VCaP (cell line): ENCODE data around the gene CAMK2B.

Source experiments
- H3K27ac ChIP-seq: fragments of 450-650 bp; 2 replicates; pipeline ENCODE4 v1.5.1; 2017
- TF ChIP-seq, protein P1 (sequence below): fragments of 450-650 bp; conservative IDR thresholded peaks from 2 replicates; pipeline ENCODE4 v1.5.1; 2017; ENCODE audit warnings: mild to moderate bottlenecking, moderate library complexity

CAMK2B gene

DNA sequence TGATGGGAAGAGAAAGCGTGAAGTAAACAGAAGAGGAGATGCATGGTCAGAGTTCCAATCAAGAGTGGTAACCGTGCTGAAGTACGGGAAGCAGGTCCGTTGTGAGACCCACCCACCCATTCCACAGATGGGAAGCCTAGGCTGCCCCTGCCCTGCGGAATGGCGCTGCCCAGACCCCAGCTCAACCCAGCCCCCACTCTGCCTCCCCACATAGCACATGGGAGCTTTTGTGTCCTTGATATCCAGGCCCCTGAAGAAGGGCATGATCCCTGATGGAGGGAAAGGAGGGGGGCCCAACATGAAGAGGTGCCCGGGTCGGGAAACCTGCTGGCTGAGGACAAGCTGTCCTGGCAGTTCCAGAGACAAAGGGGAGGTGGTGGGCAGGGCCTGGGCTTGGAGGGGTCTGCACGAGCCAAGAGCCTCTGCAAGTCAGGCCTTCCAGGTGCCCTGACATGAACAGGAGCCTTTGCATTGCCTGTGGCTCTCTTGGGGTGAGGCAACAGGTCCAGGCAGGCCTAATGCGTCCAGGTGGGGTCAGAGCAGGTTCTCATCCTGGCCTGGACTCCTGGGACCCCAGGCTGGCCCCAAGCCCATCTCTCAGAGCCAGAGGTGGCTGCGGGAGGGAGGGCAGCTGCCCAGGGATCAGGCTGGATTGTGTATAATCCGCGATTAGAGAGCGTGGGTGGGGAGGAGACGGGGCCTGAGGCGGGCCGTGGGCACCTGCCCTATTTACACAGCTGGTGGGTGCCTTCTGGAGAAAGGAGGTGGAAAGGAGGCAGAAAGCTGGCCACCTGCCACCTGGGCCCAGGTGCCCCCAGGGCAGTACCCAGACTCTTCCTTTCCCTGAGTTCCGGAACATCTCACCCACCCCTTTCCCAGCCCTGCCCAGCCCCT, 101.1 kb downstream of the CAMK2B start:
- no peak overlapping the region for H3K27ac ChIP-seq
- TF ChIP-seq, protein P1, sequence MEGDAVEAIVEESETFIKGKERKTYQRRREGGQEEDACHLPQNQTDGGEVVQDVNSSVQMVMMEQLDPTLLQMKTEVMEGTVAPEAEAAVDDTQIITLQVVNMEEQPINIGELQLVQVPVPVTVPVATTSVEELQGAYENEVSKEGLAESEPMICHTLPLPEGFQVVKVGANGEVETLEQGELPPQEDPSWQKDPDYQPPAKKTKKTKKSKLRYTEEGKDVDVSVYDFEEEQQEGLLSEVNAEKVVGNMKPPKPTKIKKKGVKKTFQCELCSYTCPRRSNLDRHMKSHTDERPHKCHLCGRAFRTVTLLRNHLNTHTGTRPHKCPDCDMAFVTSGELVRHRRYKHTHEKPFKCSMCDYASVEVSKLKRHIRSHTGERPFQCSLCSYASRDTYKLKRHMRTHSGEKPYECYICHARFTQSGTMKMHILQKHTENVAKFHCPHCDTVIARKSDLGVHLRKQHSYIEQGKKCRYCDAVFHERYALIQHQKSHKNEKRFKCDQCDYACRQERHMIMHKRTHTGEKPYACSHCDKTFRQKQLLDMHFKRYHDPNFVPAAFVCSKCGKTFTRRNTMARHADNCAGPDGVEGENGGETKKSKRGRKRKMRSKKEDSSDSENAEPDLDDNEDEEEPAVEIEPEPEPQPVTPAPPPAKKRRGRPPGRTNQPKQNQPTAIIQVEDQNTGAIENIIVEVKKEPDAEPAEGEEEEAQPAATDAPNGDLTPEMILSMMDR = no peak

DNA sequence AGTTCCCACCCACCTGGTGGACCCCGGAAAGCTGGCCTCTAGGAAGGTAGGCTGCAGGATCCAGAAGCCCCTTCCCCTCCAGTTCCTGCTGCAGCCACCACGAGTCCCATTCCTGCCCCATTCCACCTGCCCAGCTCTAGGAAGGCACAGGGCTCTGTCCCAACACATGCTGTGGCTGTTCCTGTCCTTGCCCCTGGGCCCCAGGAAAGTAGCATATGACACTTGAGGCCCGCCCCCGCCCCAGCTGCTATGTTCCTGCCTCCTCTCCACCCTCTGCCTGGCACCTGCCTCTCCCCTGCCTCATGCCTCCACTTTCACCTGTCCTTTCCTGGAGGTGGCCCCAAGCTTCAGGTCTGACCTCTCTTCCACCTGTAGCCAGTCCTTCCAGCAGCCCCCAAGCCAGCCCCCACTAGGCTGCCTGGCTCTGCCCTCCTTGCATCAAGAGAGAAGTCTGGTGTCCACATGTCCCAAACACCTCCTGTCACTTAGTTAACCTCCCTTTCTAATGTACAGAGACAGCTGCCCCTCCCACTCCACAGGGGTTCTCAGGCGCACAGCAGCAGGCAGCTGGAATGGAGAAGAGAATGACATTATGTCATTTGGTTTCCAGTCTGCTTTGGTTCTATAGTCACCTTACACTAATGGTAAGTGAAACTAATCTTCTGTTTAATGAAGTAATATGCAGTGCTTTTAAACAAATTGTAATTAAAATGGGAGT, 101.9 kb downstream of the CAMK2B start:
- no peak overlapping the region for H3K27ac ChIP-seq
- TF ChIP-seq, protein P1 = no peak

DNA sequence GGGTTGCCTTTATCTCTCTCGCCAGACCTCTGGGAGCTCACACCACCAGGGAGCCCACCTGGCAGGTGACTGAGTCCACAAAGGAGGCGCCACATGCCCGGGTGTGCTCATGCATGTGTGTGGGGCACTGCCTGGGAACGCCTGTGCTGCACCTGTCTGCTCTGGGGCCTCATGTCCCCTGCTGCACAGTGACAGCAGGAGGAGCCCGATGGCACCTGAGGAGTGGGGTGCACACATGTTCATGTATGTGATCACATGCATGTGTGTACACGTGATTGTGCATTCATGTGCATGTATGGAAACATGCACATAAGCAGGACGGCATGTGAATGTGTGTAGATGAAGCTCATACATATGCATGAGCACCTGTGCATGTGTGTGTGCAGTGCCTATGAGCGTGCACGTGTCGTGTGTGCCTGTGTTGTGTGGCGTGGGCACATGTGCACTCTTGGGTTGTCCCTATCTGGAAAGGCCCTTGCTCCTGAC, 102.6 kb downstream of the CAMK2B start:
- H3K27ac ChIP-seq = no peak overlapping the region
- TF ChIP-seq, protein P1 = no peak

DNA sequence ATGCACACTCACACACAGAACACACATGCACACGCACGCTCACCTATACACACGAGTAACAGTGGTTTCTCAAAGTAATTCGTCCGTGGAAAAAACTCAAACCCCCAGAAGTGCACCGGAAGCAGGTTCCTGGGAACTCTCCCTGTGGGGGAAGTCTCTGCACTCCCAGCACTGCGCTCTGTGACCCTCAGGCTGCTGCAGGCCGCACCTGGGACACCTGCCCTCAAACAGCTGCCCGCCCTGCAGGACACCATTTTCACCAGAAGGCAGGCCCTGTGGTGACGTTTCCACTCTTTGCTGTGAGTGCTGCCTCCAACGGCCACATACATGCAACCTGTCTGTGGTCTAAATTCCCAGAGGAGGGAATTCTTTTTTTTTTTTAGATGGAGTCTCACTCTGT, 103.3 kb downstream of the CAMK2B start:
- TF ChIP-seq, protein P1 = no peak
- H3K27ac ChIP-seq = no peak overlapping the region

DNA sequence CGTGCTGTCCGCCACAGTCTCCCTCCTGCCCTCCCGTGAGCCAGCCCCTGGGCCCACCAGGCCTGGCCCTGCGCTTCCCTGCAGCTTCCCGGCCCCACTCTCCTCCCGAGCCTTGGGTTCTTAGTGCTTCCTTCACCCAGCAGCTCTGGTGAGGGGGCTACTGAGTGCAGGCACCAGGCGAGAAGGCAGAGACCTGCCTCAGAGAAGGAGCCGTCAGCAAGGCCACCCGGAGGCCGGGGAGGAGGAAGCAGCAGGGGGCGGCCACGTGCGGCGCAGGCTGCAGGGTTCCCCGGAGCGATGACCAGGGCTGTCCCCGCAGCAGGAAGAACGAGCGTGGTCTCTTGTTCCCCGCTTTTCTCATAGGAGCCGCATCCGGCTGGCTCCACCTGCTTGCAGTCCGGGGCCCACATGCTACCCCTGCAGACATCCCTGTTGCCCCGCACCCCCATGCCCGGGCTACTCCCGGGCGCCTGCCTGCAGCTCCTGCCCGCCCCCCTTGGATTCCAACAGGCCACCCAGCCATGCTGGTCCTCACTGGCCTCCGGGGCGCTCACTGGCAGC, 104.1 kb downstream of the CAMK2B start:
- no peak overlapping the region for H3K27ac ChIP-seq
- TF ChIP-seq, protein P1 = no peak

DNA sequence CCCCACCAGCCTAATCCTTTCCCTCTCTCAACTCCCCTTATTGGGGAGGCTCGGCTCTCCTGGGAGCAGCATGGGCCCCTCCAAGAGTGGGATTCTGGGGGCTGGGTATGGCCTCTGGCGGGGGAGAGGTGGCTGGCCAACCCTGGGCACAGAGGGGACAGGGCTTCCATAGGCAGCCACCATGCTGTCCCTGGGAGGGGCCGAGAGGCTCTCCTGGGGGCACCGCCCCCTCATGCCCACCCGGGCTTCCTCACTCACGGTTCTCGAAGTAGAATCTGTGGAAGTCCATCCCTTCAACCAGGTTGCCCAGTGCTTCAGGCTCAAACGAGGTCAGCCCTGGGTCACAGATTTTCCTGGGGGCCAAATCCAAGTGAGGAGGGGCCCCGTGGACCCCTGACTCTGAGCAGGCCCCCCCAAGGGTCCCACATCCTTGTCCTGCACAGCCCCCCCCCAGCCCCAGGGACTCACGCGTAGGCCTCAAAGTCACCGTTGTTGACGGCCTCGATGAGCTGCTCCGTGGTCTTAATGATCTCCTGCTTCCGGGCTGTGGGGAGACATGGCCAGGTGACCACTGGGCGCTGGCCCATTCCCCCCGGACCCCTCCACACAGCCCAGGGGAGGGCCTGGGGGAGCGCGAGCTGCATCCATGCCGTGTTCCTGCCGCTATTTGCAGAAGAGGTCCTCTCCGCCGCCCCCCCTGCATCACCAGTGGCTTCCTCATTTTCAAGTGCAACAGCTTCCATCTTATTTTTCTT, 104.9 kb downstream of the CAMK2B start:
- TF ChIP-seq, protein P1 = no peak
- no peak overlapping the region for H3K27ac ChIP-seq

GRCh38 chr7:44220046-44220357, 105.4 kb downstream of the CAMK2B start:
- TF ChIP-seq, protein P1 = no peak
- no peak overlapping the region for H3K27ac ChIP-seq
